AG04450 (cell line): ENCODE data around the gene CCL1. TPM values are rescaled to one million over a fixed set of nuclear protein-coding genes. Genes with fewer than 3 reads are reported as not detected.
A peak's percentile ranks its signal among the peaks of the same experiment; 100 is the strongest.

Experiments used
- CTCF ChIA-PET: fragments of 300-600, 350-600 bp; formaldehyde crosslinking; extraction: SDS; loops from one replicate; lab custom pipeline; 2022; ENCODE audit warnings: antibody characterized with exemption, inconsistent platforms; lab: Charles Lee
- POLR2A ChIA-PET: fragments of 350-600 bp; formaldehyde crosslinking; extraction: SDS; loops from one replicate; lab custom pipeline; 2021; ENCODE audit warnings: antibody characterized with exemption, inconsistent platforms; lab: Yijun Ruan, JAX
- DNase-seq: peaks from one replicate; pipeline ENCODE4 v3.0.0-alpha.2; 2011; ENCODE audit warnings: low read depth, low spot score
- H3K27ac ChIP-seq: one replicate; pipeline ENCODE4 v1.5.1; 2012; ENCODE audit warnings: low read depth, low read length, control low read depth
- H3K27me3 ChIP-seq: one replicate; pipeline ENCODE4 v1.6.0; 2012; ENCODE audit warnings: low read length; ENCODE audit not compliant: control insufficient read depth, insufficient read depth
- H3K4me3 ChIP-seq: 2 replicates; pipeline ENCODE4 v1.5.1; 2011; ENCODE audit warnings: mild to moderate bottlenecking, low read depth, low read length, control low read depth
- H3K9me3 ChIP-seq: 2 replicates; pipeline ENCODE4 v1.5.1; 2012; ENCODE audit warnings: low read length; ENCODE audit not compliant: control insufficient read depth, insufficient read depth
- polyA plus RNA-seq: library from polyadenylated mRNA; depleted of rRNA; stranded (reverse); fragments of >200 nt; gene quantifications from 2 replicates; pipeline ENCODE4 v1.2.3, GENCODE V29; 2011
- TF ChIP-seq, protein P1 (sequence below): IDR thresholded peaks from 2 replicates; pipeline ENCODE4 v1.5.1; 2011; ENCODE audit warnings: low read depth, low read length, control low read depth, inconsistent platforms

The CCL1 gene
- polyA plus RNA-seq, 1 experiment = not detected

DNA sequence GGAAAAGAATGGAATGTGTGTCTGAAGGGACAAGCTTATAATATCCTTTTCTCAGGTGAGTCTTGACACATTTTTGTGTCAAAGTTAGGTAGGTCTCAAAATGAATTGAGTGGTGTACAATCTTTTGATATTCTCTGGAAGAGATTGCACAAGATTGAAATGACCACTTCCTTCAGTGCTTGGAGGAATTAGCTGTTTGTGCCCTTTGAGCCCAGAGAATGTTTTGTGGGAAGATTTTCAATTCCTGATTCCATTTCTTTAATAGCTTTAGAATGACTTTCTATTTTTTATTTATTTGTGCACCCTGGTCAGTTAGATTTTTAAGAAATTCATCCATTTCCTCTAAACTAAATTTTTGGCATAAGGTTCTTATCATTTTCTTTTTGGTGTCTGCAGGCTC is 8.4 kb downstream of the CCL1 start:
- peak; percentile 16 for DNase-seq
- POLR2A ChIA-PET = interaction anchor here (0.7 to 3.1 kb wide), 4 partner anchors 53 to 185 kb away, joined by 5 to 15 read pairs (median 8); partner anchors contain the start of gene CCL2
- no peaks in the 10 kb centered on the region for H3K9me3 ChIP-seq
- CTCF ChIA-PET = interaction anchor here (0.7 to 14.0 kb wide), 7 partner anchors 7 to 687 kb away, joined by 3 to 849 read pairs (median 6); partner anchors contain the start of gene CCL1
- TF ChIP-seq, protein P1, sequence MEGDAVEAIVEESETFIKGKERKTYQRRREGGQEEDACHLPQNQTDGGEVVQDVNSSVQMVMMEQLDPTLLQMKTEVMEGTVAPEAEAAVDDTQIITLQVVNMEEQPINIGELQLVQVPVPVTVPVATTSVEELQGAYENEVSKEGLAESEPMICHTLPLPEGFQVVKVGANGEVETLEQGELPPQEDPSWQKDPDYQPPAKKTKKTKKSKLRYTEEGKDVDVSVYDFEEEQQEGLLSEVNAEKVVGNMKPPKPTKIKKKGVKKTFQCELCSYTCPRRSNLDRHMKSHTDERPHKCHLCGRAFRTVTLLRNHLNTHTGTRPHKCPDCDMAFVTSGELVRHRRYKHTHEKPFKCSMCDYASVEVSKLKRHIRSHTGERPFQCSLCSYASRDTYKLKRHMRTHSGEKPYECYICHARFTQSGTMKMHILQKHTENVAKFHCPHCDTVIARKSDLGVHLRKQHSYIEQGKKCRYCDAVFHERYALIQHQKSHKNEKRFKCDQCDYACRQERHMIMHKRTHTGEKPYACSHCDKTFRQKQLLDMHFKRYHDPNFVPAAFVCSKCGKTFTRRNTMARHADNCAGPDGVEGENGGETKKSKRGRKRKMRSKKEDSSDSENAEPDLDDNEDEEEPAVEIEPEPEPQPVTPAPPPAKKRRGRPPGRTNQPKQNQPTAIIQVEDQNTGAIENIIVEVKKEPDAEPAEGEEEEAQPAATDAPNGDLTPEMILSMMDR = no peak
- H3K27me3 ChIP-seq = no peaks in the 10 kb centered on the region
- H3K27ac ChIP-seq = no peak overlapping the region
- no peak overlapping the region for H3K4me3 ChIP-seq

DNA sequence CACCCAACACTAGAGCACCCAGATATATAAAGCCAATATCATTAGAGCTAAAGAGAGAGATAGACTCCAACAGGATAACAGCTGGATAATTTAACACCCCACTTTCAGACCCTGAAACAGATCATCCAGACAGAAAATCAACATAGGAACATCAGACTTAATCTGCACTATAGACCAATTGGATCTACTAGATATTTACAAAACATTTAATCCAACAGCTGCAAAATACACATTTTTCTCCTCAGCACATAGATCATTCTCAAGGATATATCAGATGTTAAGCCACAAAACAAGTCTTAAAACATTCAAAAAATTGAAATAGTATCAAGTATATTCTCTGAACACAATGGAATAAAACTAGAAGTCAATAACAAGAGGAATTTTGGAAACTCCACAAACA is 10.8 kb downstream of the CCL1 start:
- Histone ChIP-seq H3K9me3 (no peaks in the 10 kb centered on the region), H3K27ac (no peak overlapping the region), H3K4me3 (no peak overlapping the region), H3K27me3 (no peaks in the 10 kb centered on the region)
- TF ChIP-seq, protein P1 = no peak
- POLR2A ChIA-PET = interaction anchor here (1.0 kb wide), 1 partner anchor 9 kb away, joined by 3 read pairs; no protein-coding TSS in a partner anchor
- CTCF ChIA-PET = interaction anchor here (2.9 to 14.0 kb wide), 2 partner anchors 9 to 149 kb away, joined by 44 to 849 read pairs; partner anchors contain the start of gene CCL1
- no peak for DNase-seq

DNA sequence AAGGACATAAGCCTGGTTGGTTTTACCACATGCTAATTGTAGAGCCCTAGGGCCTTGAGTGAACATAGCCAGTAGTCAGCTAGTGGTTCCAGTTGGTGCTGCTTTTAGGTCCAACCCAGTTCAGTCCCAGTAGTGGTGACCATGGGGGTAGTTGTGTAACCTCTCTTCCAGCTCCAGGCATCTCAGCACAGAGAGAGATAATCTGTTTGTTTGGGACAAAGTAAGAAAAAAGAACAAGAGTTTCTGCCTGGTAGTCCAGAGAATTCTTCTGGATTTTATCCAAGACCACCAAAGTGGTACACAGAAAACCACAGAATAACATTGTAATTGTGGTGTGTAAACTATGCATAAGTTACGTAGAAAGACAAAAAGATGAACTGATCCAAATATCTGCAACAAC is 11.9 kb downstream of the CCL1 start:
- ChIA-PET POLR2A (no interaction called here), CTCF (interaction anchor here (0.6 to 2.0 kb wide), 3 partner anchors 9 to 151 kb away, joined by 3 to 19 read pairs (median 7); no protein-coding TSS in a partner anchor)
- TF ChIP-seq, protein P1 = no peak
- Histone ChIP-seq H3K4me3 (no peak overlapping the region), H3K27me3 (no peaks in the 10 kb centered on the region), H3K27ac (no peak overlapping the region), H3K9me3 (no peaks in the 10 kb centered on the region)
- DNase-seq = no peak

DNA sequence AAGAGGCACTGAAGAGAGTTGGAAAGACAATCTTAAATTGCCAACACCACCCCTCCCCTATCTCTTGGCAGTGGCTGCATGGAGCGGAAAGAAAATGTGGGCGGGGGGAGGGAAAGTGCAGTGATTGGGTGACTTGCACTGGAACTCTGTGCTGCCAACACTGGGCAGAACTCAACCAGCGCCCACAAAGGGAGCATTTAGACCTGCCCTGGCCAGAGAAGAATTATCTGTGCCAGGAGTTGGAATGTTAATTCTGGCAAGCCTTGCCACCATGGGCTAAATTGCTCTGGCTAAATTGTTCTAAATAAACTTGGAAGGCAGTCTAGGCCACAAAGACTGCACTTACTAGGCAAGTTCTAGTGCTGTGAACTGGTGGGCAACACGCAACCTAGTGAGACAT is 13.3 kb downstream of the CCL1 start:
- Histone ChIP-seq H3K27ac (no peak overlapping the region), H3K9me3 (no peaks in the 10 kb centered on the region), H3K27me3 (no peaks in the 10 kb centered on the region), H3K4me3 (no peak overlapping the region)
- ChIA-PET CTCF (interaction anchor here (1.6 to 2.0 kb wide), 2 partner anchors 12 to 149 kb away, joined by 7 to 19 read pairs; no protein-coding TSS in a partner anchor), POLR2A (no interaction called here)
- TF ChIP-seq, protein P1 = no peak
- no peak for DNase-seq

DNA sequence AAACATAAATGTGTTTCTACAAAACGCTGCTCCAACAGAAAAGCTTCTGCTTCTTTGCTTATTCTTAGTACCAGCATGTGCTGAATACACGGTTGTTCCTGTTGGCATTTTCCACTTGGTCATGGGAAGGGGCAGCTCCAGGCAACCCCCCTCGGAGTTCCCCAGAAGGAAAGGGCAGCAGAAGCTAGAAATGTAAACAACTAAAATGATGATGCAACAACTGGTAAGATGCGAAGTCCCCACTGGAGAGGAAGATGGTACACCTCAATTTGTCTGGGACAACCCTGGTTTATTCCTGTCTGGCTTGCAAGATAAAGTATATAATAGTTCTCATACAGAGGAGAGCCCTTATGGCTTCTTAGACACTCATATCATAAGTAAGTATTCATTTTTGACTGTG is 16.0 kb downstream of the CCL1 start:
- Histone ChIP-seq H3K27me3 (no peaks in the 10 kb centered on the region), H3K9me3 (no peaks in the 10 kb centered on the region), H3K4me3 (no peak overlapping the region), H3K27ac (no peak overlapping the region)
- ChIA-PET CTCF (interaction anchor here (1.4 kb wide), 1 partner anchor 14 kb away, joined by 7 read pairs; no protein-coding TSS in a partner anchor), POLR2A (no interaction called here)
- no peak for DNase-seq
- TF ChIP-seq, protein P1 = no peak
